ENCODE measurements around the gene RNF135. TPM values are rescaled to one million over a fixed set of nuclear protein-coding genes. Genes with fewer than 3 reads are reported as not detected.

Gene RNF135
- total RNA-seq, 4 donors from 2014 or later: 4.4 to 9.3 (median 6.5) TPM

- Histone ChIP-seq H3K4me1 (no peaks in the 10 kb centered on the region), H3K36me3 (no peaks in the 10 kb centered on the region), H3K27me3 (no peaks in the 10 kb centered on the region), H3K27ac (no peak overlapping the region), H3K9me3 (no peaks in the 10 kb centered on the region), H3K4me3 (no peak overlapping the region)
- DNase-seq: no peak
- intact Hi-C loops (cut with DNase I; ENCODE audit: low total_unique reads) (no loop called here), in situ Hi-C loops (cut with MboI; ENCODE audit: low sequenced_read_pairs in 4 of 4) (no loop called here)
- TF ChIP-seq POLR2A (IDR thresholded peaks at IDR 0.05) (no peak), CTCF (IDR thresholded peaks at IDR 0.05 in 4 of 5, conservative IDR thresholded peaks at IDR 0.05 in 1 of 5) (no peak)
- ATAC-seq: no peak
Measured at GRCh38 chr17:30982855-30983254, 12.0 kb downstream of the RNF135 start.

- in situ Hi-C loops (cut with MboI; ENCODE audit: low sequenced_read_pairs in 4 of 4): no loop called here
- ATAC-seq: no peak
- TF ChIP-seq POLR2A (IDR thresholded peaks at IDR 0.05) (no peak), CTCF (IDR thresholded peaks at IDR 0.05 in 4 of 5, conservative IDR thresholded peaks at IDR 0.05 in 1 of 5) (no peak)
- intact Hi-C loops (cut with DNase I; ENCODE audit: low total_unique reads): no loop called here
- H3K4me3 ChIP-seq: no peak overlapping the region
- H3K36me3 ChIP-seq: no peaks in the 10 kb centered on the region
- H3K27ac ChIP-seq: no peak overlapping the region
- no peak for DNase-seq
- H3K9me3 ChIP-seq: no peaks in the 10 kb centered on the region
- H3K27me3 ChIP-seq: no peaks in the 10 kb centered on the region
- H3K4me1 ChIP-seq: no peaks in the 10 kb centered on the region
Measured at GRCh38 chr17:30990458-30990857, 19.6 kb downstream of the RNF135 start.

- H3K36me3 ChIP-seq: peaks cover 0 to 10% of the 10 kb centered on the region in 2 donors
- H3K27me3 ChIP-seq: no peaks in the 10 kb centered on the region
- no peak overlapping the region for H3K4me3 ChIP-seq
- in situ Hi-C loops (cut with MboI; ENCODE audit: low sequenced_read_pairs in 4 of 4) (no loop called here), intact Hi-C loops (cut with DNase I; ENCODE audit: low total_unique reads) (no loop called here)
- H3K4me1 ChIP-seq: no peaks in the 10 kb centered on the region
- ATAC-seq: no peak
- TF ChIP-seq POLR2A (IDR thresholded peaks at IDR 0.05) (no peak), CTCF (IDR thresholded peaks at IDR 0.05 in 4 of 5, conservative IDR thresholded peaks at IDR 0.05 in 1 of 5) (no peak)
- no peak for DNase-seq
- no peaks in the 10 kb centered on the region for H3K9me3 ChIP-seq
- H3K27ac ChIP-seq: no peak overlapping the region
Measured at GRCh38 chr17:30992551-30992950, 21.7 kb downstream of the RNF135 start.

- H3K27ac ChIP-seq: no peak overlapping the region
- ATAC-seq (no peak), DNase-seq (no peak)
- intact Hi-C loops (cut with DNase I; ENCODE audit: low total_unique reads): no loop called here
- no peak for TF ChIP-seq CTCF (IDR thresholded peaks at IDR 0.05 in 4 of 5, conservative IDR thresholded peaks at IDR 0.05 in 1 of 5)
- TF ChIP-seq POLR2A (IDR thresholded peaks at IDR 0.05): no peak
- H3K36me3 ChIP-seq: peaks cover 0 to 29% of the 10 kb centered on the region in 2 donors
- H3K4me3 ChIP-seq: no peak overlapping the region
- no peaks in the 10 kb centered on the region for H3K4me1 ChIP-seq
- no peaks in the 10 kb centered on the region for H3K9me3 ChIP-seq
- in situ Hi-C loops (cut with MboI; ENCODE audit: low sequenced_read_pairs in 4 of 4): no loop called here
- no peaks in the 10 kb centered on the region for H3K27me3 ChIP-seq
Measured at GRCh38 chr17:30995347-30995746, 24.5 kb downstream of the RNF135 start.

- Histone ChIP-seq H3K36me3 (peaks cover 0 to 29% of the 10 kb centered on the region in 2 donors), H3K27ac (no peak overlapping the region), H3K9me3 (no peaks in the 10 kb centered on the region), H3K4me3 (no peak overlapping the region), H3K4me1 (no peaks in the 10 kb centered on the region), H3K27me3 (no peaks in the 10 kb centered on the region)
- no peak for DNase-seq
- in situ Hi-C loops (cut with MboI; ENCODE audit: low sequenced_read_pairs in 4 of 4) (no loop called here), intact Hi-C loops (cut with DNase I; ENCODE audit: low total_unique reads) (no loop called here)
- no peak for TF ChIP-seq CTCF (IDR thresholded peaks at IDR 0.05 in 4 of 5, conservative IDR thresholded peaks at IDR 0.05 in 1 of 5)
- no peak for TF ChIP-seq POLR2A (IDR thresholded peaks at IDR 0.05)
- ATAC-seq: no peak
Measured at GRCh38 chr17:30996486-30996885, 25.6 kb downstream of the RNF135 start.

Data from gastrocnemius medialis (tissue), 4 donors.